PC-9 (cell line): ENCODE results near the gene CCL25. TPM values are rescaled to one million over a fixed set of nuclear protein-coding genes. Genes with fewer than 3 reads are reported as not detected.

Source experiments
- BruUV-seq: library from RNA; stranded (reverse); fragments of 400-500 nt; replicated peaks from 2 replicates; lab custom pipeline; 2021; lab: Mats Ljungman, UMichigan
- CTCF ChIA-PET: fragments of 300-600 bp; sonication (Branson Sonifier 250); formaldehyde crosslinking; loops from one replicate; lab custom pipeline; 2022; ENCODE audit warnings: antibody characterized with exemption; lab: Charles Lee
- POLR2A ChIA-PET: fragments of 300-600 bp; sonication (Branson Sonifier 250); formaldehyde crosslinking; loops from one replicate; lab custom pipeline; 2022; ENCODE audit warnings: antibody characterized with exemption; ENCODE audit not compliant: unreplicated experiment; lab: Charles Lee
- DNase-seq, 2 experiments: peaks; one replicate each; pipeline versions ENCODE4 v3.0.0 to v3.0.0-alpha.2; 2015 to 2022; ENCODE audit warnings: mixed read lengths in 1 of 2
- H2AFZ ChIP-seq: fragments of 200-600 bp; sonication (generic); 2 replicates; pipeline ENCODE4 v1.8.1; 2017; ENCODE audit warnings: antibody characterized with exemption
- H3F3A ChIP-seq: fragments of 200-600 bp; sonication (generic); 2 replicates; pipeline ENCODE4 v1.8.1; 2017; ENCODE audit warnings: antibody characterized with exemption, mild to moderate bottlenecking, low read depth; ENCODE audit not compliant: insufficient read depth
- H3K27ac ChIP-seq: fragments of 200-600 bp; sonication (generic); 2 replicates; pipeline ENCODE4 v1.6.1; 2016; ENCODE audit warnings: mixed run types
- H3K27me3 ChIP-seq: fragments of 200-600 bp; sonication (generic); 2 replicates; pipeline ENCODE4 v1.6.1; 2016; ENCODE audit warnings: low read depth, mixed run types; ENCODE audit not compliant: insufficient read depth
- H3K36me3 ChIP-seq: fragments of 200-600 bp; sonication (generic); 2 replicates; pipeline ENCODE4 v1.6.1; 2016; ENCODE audit warnings: low read depth, mixed run types
- H3K4me1 ChIP-seq: fragments of 200-600 bp; sonication (generic); replicated peaks from 2 replicates; pipeline ENCODE4 v1.6.1; 2016; ENCODE audit warnings: mixed run types; ENCODE audit not compliant: insufficient read depth
- H3K4me2 ChIP-seq: fragments of 200-600 bp; sonication (generic); 2 replicates; pipeline ENCODE4 v1.6.1; 2017; ENCODE audit warnings: mixed run types
- H3K4me3 ChIP-seq: fragments of 200-600 bp; sonication (generic); 2 replicates; pipeline ENCODE4 v1.6.1; 2016; ENCODE audit warnings: mixed run types
- H3K79me2 ChIP-seq: fragments of 200-600 bp; sonication (generic); 2 replicates; pipeline ENCODE4 v1.6.1; 2017; ENCODE audit warnings: low read depth, mixed run types
- H3K9me2 ChIP-seq: fragments of 200-600 bp; sonication (generic); 2 replicates; pipeline ENCODE4 v1.8.1; 2017; ENCODE audit warnings: mild to moderate bottlenecking; ENCODE audit not compliant: insufficient read depth
- H3K9me3 ChIP-seq: fragments of 200-600 bp; sonication (generic); 2 replicates; pipeline ENCODE4 v1.8.1; 2016; ENCODE audit warnings: low read depth; ENCODE audit not compliant: insufficient read depth
- H4K20me1 ChIP-seq: fragments of 200-600 bp; sonication (generic); 2 replicates; pipeline ENCODE4 v1.8.1; 2017; ENCODE audit not compliant: insufficient read depth
- CTCF ChIP-seq: fragments of 200-600 bp; sonication (generic); conservative IDR thresholded peaks from 2 replicates; pipeline ENCODE4 v1.6.1; 2017; ENCODE audit warnings: mixed run types, antibody characterized with exemption, mild to moderate bottlenecking, moderate library complexity
- EZH2 ChIP-seq: fragments of 200-600 bp; sonication (generic); IDR thresholded peaks from 2 replicates; pipeline ENCODE4 v1.8.0; 2017; ENCODE audit warnings: antibody characterized with exemption, low read depth
- intact Hi-C: fragments of 100-400 bp; cut with micrococcal nuclease; formaldehyde crosslinking; loops from one replicate; pipeline ENCODE4 v1.10.0; 2022; ENCODE audit not compliant: unreplicated experiment
- total RNA-seq: library from RNA; stranded (reverse); gene quantifications from 2 replicates; pipeline ENCODE4 v1.2.3, GENCODE V29; 2021

Gene CCL25
- total RNA-seq, 1 experiment from 2014 or later = not detected

GRCh38 chr19:8039231-8039630 is 13.3 kb upstream of the CCL25 start:
- no peaks in the 10 kb centered on the region for H3K79me2 ChIP-seq
- H3F3A ChIP-seq = no peaks in the 10 kb centered on the region
- peaks cover 6% of the 10 kb centered on the region; the same call in 1 of the 2 replicates for H3K27me3 ChIP-seq
- no TSS peak for BruUV-seq
- no peaks in the 10 kb centered on the region for H3K9me2 ChIP-seq
- no peaks in the 10 kb centered on the region for H3K36me3 ChIP-seq
- POLR2A ChIA-PET = no interaction called here
- CTCF ChIA-PET = no interaction called here
- no peak overlapping the region for H3K4me2 ChIP-seq
- no peak for DNase-seq
- no peak overlapping the region for H3K4me3 ChIP-seq
- no peaks in the 10 kb centered on the region for H3K4me1 ChIP-seq
- H2AFZ ChIP-seq = no peak overlapping the region
- H4K20me1 ChIP-seq = no peaks in the 10 kb centered on the region
- TF ChIP-seq EZH2 (no peak), CTCF (no peak)
- intact Hi-C loops = no loop called here
- H3K9me3 ChIP-seq = no peaks in the 10 kb centered on the region
- no peak overlapping the region for H3K27ac ChIP-seq

GRCh38 chr19:8041531-8041931 is 11.0 kb upstream of the CCL25 start:
- H3K27me3 ChIP-seq = peaks cover 18% of the 10 kb centered on the region
- no peaks in the 10 kb centered on the region for H3K4me1 ChIP-seq
- DNase-seq = no peak
- no peaks in the 10 kb centered on the region for H4K20me1 ChIP-seq
- no peak overlapping the region for H2AFZ ChIP-seq
- ChIA-PET CTCF (no interaction called here), POLR2A (interaction anchor here (0.9 kb wide), 1 partner anchor 71 kb away, joined by 5 read pairs; no protein-coding TSS in a partner anchor)
- H3K36me3 ChIP-seq = no peaks in the 10 kb centered on the region
- TF ChIP-seq EZH2 (no peak), CTCF (no peak)
- no peaks in the 10 kb centered on the region for H3K9me3 ChIP-seq
- H3K4me3 ChIP-seq = no peak overlapping the region
- H3K27ac ChIP-seq = no peak overlapping the region
- intact Hi-C loops = no loop called here
- no peaks in the 10 kb centered on the region for H3K9me2 ChIP-seq
- no TSS peak for BruUV-seq
- H3F3A ChIP-seq = no peaks in the 10 kb centered on the region
- H3K79me2 ChIP-seq = no peaks in the 10 kb centered on the region
- H3K4me2 ChIP-seq = no peak overlapping the region

- no peak for TF ChIP-seq EZH2
- no peak for TF ChIP-seq CTCF
- Histone ChIP-seq H3F3A (no peaks in the 10 kb centered on the region), H4K20me1 (no peaks in the 10 kb centered on the region), H3K9me3 (no peaks in the 10 kb centered on the region), H3K4me2 (no peak overlapping the region), H3K27ac (no peak overlapping the region), H2AFZ (no peak overlapping the region), H3K4me1 (no peaks in the 10 kb centered on the region), H3K27me3 (peaks cover 18% of the 10 kb centered on the region), H3K79me2 (no peaks in the 10 kb centered on the region), H3K36me3 (no peaks in the 10 kb centered on the region), H3K9me2 (no peaks in the 10 kb centered on the region), H3K4me3 (no peak overlapping the region)
- CTCF ChIA-PET = no interaction called here
- intact Hi-C loops = no loop called here
- POLR2A ChIA-PET = no interaction called here
- BruUV-seq = no TSS peak
- DNase-seq = no peak
These were observed 9.7 kb upstream of the CCL25 start for GRCh38 chr19:8042900-8043299.
